Vagina (tissue), 2 donors: ENCODE measurements around the gene SH2D6. TPM values are rescaled to one million over a fixed set of nuclear protein-coding genes. Genes with fewer than 3 reads are reported as not detected.
A peak's percentile ranks its signal among the peaks of the same experiment; 100 is the strongest.

ENCODE experiments used
- DNase-seq, 2 donors: peaks; one replicate each; pipeline ENCODE4 v3.0.0-alpha.2; 2017; ENCODE audit errors: extremely low spot score in 2 of 2
- H3K27ac ChIP-seq: fragments of 200-600 bp; sonication (generic); one replicate; pipeline ENCODE4 v1.5.1; 2019
- H3K27me3 ChIP-seq: fragments of 200-600 bp; sonication (generic); one replicate; pipeline ENCODE4 v1.5.1; 2019
- H3K36me3 ChIP-seq, 2 donors: fragments of 200-600 bp; sonication (generic); one replicate each; pipeline ENCODE4 v1.5.1; 2017 to 2019
- H3K4me1 ChIP-seq: fragments of 200-600 bp; sonication (generic); one replicate; pipeline ENCODE4 v1.5.1; 2019
- H3K4me3 ChIP-seq, 2 donors: fragments of 200-600 bp; sonication (generic); 1 replicate in 1 of 2; 2 replicates in 1 of 2; pipeline ENCODE4 v1.5.1; 2016 to 2019
- H3K9me3 ChIP-seq: fragments of 200-600 bp; sonication (generic); one replicate; pipeline ENCODE4 v1.5.1; 2019
- CTCF ChIP-seq, 3 experiments: fragments of 450-650 bp in 2 of 3; fragments of 200-600 bp in 1 of 3; sonication (generic) in 1 of 3; IDR thresholded peaks; one replicate each; pipeline ENCODE4 v1.5.1; 2017 to 2019; ENCODE audit warnings: antibody characterized with exemption in 3 of 3, mild to moderate bottlenecking in 2 of 3, moderate library complexity in 2 of 3
- POLR2A ChIP-seq, 2 donors: fragments of 450-650 bp; IDR thresholded peaks; one replicate each; pipeline ENCODE4 v1.6.1; 2017; ENCODE audit warnings: antibody characterized with exemption in 2 of 2, mild to moderate bottlenecking in 2 of 2, moderate library complexity in 2 of 2
- POLR2AphosphoS5 ChIP-seq, 2 donors: sonication (generic); formaldehyde crosslinking; IDR thresholded peaks; one replicate each; pipeline ENCODE4 v1.9.0; 2017; ENCODE audit warnings: antibody characterized with exemption in 2 of 2, mild to moderate bottlenecking in 2 of 2, low read depth in 1 of 2; ENCODE audit not compliant: insufficient read depth in 1 of 2
- intact Hi-C: fragments of 100-400 bp; cut with DNase I; formaldehyde crosslinking; loops from one replicate; pipeline ENCODE4 v1.15.1; 2023
- total RNA-seq: library from RNA; depleted of rRNA; stranded (reverse); fragments of >200 nt; gene quantifications from one replicate; pipeline ENCODE4 v1.2.3, GENCODE V29; 2016

The SH2D6 gene
- total RNA-seq, 1 donor from 2014 or later, result not detected

DNA sequence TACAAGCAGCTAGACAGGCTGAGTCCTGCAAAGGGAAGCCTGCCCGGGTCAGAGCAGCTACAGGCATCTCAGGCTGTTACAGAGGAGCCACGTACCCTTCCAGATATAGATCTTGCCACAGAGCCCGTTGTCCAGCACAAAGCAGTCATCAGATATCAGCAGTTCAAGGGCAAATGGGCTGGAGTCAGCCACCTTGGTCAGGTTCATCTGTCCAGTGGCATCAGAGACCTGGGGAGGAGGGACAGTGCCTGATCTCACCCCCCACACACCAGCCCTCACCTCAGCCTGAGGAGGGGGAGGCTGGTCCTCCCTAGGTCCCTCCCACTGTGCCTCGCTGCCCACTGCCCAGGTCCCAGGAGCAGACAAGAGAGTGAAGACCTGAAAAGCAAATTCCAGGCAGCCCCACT is 20.6 kb upstream of the SH2D6 start:
- intact Hi-C loops, result no loop called here
- Histone ChIP-seq H3K27me3 (no peaks in the 10 kb centered on the region), H3K27ac (peak overlapping the region; percentile 63), H3K4me3 (no peak overlapping the region), H3K9me3 (no peaks in the 10 kb centered on the region), H3K36me3 (peaks cover 2 to 50% of the 10 kb centered on the region in 2 donors), H3K4me1 (peaks cover 51% of the 10 kb centered on the region)
- no peak for DNase-seq
- TF ChIP-seq POLR2A (IDR thresholded peaks at IDR 0.05) (no peak), CTCF (IDR thresholded peaks at IDR 0.05) (no peak), POLR2AphosphoS5 (IDR thresholded peaks at IDR 0.05; ENCODE audit: insufficient read depth in 1 of 2, low read depth in 1 of 2) (no peak)

GRCh38 chr2:85398426-85399182 is 19.9 kb upstream of the SH2D6 start:
- Histone ChIP-seq H3K4me1 (peaks cover 51% of the 10 kb centered on the region), H3K27me3 (no peaks in the 10 kb centered on the region), H3K4me3 (no peak overlapping the region), H3K27ac (peak overlapping the region; percentile 63), H3K36me3 (peaks cover 2 to 50% of the 10 kb centered on the region in 2 donors), H3K9me3 (no peaks in the 10 kb centered on the region)
- DNase-seq, result no peak
- intact Hi-C loops, result no loop called here
- no peak for TF ChIP-seq POLR2A (IDR thresholded peaks at IDR 0.05)
- no peak for TF ChIP-seq POLR2AphosphoS5 (IDR thresholded peaks at IDR 0.05; ENCODE audit: insufficient read depth in 1 of 2, low read depth in 1 of 2)
- TF ChIP-seq CTCF (IDR thresholded peaks at IDR 0.05), result no peak

GRCh38 chr2:85399183-85399455 is 19.4 kb upstream of the SH2D6 start:
- H3K27me3 ChIP-seq, result no peaks in the 10 kb centered on the region
- H3K36me3 ChIP-seq, result peaks cover 2 to 50% of the 10 kb centered on the region in 2 donors
- intact Hi-C loops, result no loop called here
- H3K27ac ChIP-seq, result no peak overlapping the region
- peaks cover 50% of the 10 kb centered on the region for H3K4me1 ChIP-seq
- no peak overlapping the region for H3K4me3 ChIP-seq
- TF ChIP-seq POLR2A (IDR thresholded peaks at IDR 0.05), result no peak
- no peak for TF ChIP-seq POLR2AphosphoS5 (IDR thresholded peaks at IDR 0.05; ENCODE audit: insufficient read depth in 1 of 2, low read depth in 1 of 2)
- TF ChIP-seq CTCF (IDR thresholded peaks at IDR 0.05), result no peak
- no peak for DNase-seq
- no peaks in the 10 kb centered on the region for H3K9me3 ChIP-seq

- DNase-seq, result no peak
- Histone ChIP-seq H3K27me3 (no peaks in the 10 kb centered on the region), H3K27ac (no peak overlapping the region), H3K4me1 (peaks cover 41% of the 10 kb centered on the region), H3K36me3 (peaks cover 2 to 43% of the 10 kb centered on the region in 2 donors), H3K9me3 (no peaks in the 10 kb centered on the region), H3K4me3 (no peak overlapping the region)
- no peak for TF ChIP-seq POLR2AphosphoS5 (IDR thresholded peaks at IDR 0.05; ENCODE audit: insufficient read depth in 1 of 2, low read depth in 1 of 2)
- no peak for TF ChIP-seq CTCF (IDR thresholded peaks at IDR 0.05)
- no peak for TF ChIP-seq POLR2A (IDR thresholded peaks at IDR 0.05)
- intact Hi-C loops, result no loop called here
Observed at GRCh38 chr2:85400023-85400422, 18.5 kb upstream of the SH2D6 start.
